Panc1 (cell line): Measurements from ENCODE around the gene STX2. TPM values are rescaled to one million over a fixed set of nuclear protein-coding genes. Genes with fewer than 3 reads are reported as not detected.
A peak's percentile ranks its signal among the peaks of the same experiment; 100 is the strongest.

ENCODE experiments used
- ATAC-seq: fragments of 200-7000 bp; cut with Tn5 transposase; 2 replicates; pipeline ENCODE4 v1.9.1; 2020; ENCODE audit warnings: mild to moderate bottlenecking, moderate library complexity
- BruUV-seq: library from RNA; stranded (reverse); fragments of 400-500 nt; replicated peaks from 2 replicates; lab custom pipeline; 2021; lab: Mats Ljungman, UMichigan
- CTCF ChIA-PET: fragments of 300-600 bp; sonication (Branson Sonifier 250); formaldehyde crosslinking; loops from one replicate; lab custom pipeline; 2022; ENCODE audit warnings: antibody characterized with exemption; lab: Charles Lee
- POLR2A ChIA-PET: fragments of 300-600 bp; sonication (Branson Sonifier 250); formaldehyde crosslinking; loops from one replicate; lab custom pipeline; 2022; ENCODE audit warnings: antibody characterized with exemption; lab: Charles Lee
- DNase-seq: peaks from one replicate; pipeline ENCODE4 v3.0.0-alpha.2; 2010; ENCODE audit warnings: low read depth, low spot score
- H3K27ac ChIP-seq: 2 replicates; pipeline ENCODE4 v1.5.1; 2011; ENCODE audit warnings: mild to moderate bottlenecking, low read length, inconsistent platforms
- H3K27me3 ChIP-seq: fragments of 200-500 bp; sonication (Bioruptor generic); 2 replicates; pipeline ENCODE4 v1.6.0; 2014; ENCODE audit warnings: low read length, inconsistent platforms; ENCODE audit not compliant: control insufficient read depth, insufficient read depth
- H3K36me3 ChIP-seq: fragments of 200-500 bp; sonication (Bioruptor generic); 2 replicates; pipeline ENCODE4 v1.5.1; 2014; ENCODE audit warnings: inconsistent platforms, mild to moderate bottlenecking, low read length, moderate library complexity; ENCODE audit not compliant: control insufficient read depth, insufficient read depth
- H3K4me1 ChIP-seq: 2 replicates; pipeline ENCODE4 v1.5.1; 2011; ENCODE audit warnings: inconsistent platforms, mild to moderate bottlenecking, low read length, moderate library complexity; ENCODE audit not compliant: control insufficient read depth, insufficient read depth
- H3K4me3 ChIP-seq, 2 experiments: 2 replicates each; pipeline ENCODE4 v1.5.1; 2011 to 2012; ENCODE audit warnings: low read depth in 2 of 2, low read length in 2 of 2, mild to moderate bottlenecking in 2 of 2, inconsistent platforms in 1 of 2, moderate library complexity in 1 of 2
- H3K9me3 ChIP-seq: fragments of 200-500 bp; sonication (Bioruptor generic); 2 replicates; pipeline ENCODE4 v1.5.1; 2014; ENCODE audit warnings: low read depth, mild to moderate bottlenecking, inconsistent platforms, low read length, moderate library complexity; ENCODE audit not compliant: control insufficient read depth, insufficient read depth
- POLR2AphosphoS5 ChIP-seq: IDR thresholded peaks from 2 replicates; pipeline ENCODE4 v1.6.1; 2012; ENCODE audit warnings: mild to moderate bottlenecking, low read depth, low read length, moderate library complexity
- SIN3A ChIP-seq: IDR thresholded peaks from 2 replicates; pipeline ENCODE4 v1.6.1; 2012; ENCODE audit warnings: low read depth, mild to moderate bottlenecking, low read length, moderate library complexity, borderline replicate concordance; ENCODE audit not compliant: insufficient read depth
- TCF7L2 ChIP-seq: IDR thresholded peaks from 2 replicates; pipeline ENCODE4 v1.6.1; 2011; ENCODE audit warnings: mild to moderate bottlenecking, low read depth, low read length, inconsistent platforms
- in situ Hi-C: cut with HindIII; loops from 2 replicates; pipeline ENCODE4 v1.10.0; 2016; ENCODE audit warnings: low sequenced_read_pairs, low pct_unique_long_range_greater_than_20kb
- intact Hi-C: fragments of 100-400 bp; cut with micrococcal nuclease; formaldehyde crosslinking; loops from one replicate; pipeline ENCODE4 v1.10.0; 2022; ENCODE audit not compliant: unreplicated experiment
- total RNA-seq: library from RNA; stranded (reverse); gene quantifications from one replicate; pipeline ENCODE4 v1.2.1, GENCODE V29; 2021; ENCODE audit not compliant: unreplicated experiment
- TF ChIP-seq, protein P1 (sequence below): fragments of 450-650 bp; IDR thresholded peaks from 2 replicates; pipeline ENCODE4 v1.5.1; 2017; ENCODE audit warnings: mild to moderate bottlenecking
- TF ChIP-seq, protein P2 (sequence below), 2 experiments: IDR thresholded peaks; 2 replicates each; pipeline ENCODE4 v1.6.1; 2011 to 2012; ENCODE audit warnings: low read depth in 2 of 2, control low read depth in 1 of 2, low read length in 1 of 2, mild to moderate bottlenecking in 1 of 2, moderate library complexity in 1 of 2; ENCODE audit not compliant: insufficient read depth in 1 of 2

The STX2 gene
- total RNA-seq, 1 experiment from 2014 or later: 34.0 TPM

DNA sequence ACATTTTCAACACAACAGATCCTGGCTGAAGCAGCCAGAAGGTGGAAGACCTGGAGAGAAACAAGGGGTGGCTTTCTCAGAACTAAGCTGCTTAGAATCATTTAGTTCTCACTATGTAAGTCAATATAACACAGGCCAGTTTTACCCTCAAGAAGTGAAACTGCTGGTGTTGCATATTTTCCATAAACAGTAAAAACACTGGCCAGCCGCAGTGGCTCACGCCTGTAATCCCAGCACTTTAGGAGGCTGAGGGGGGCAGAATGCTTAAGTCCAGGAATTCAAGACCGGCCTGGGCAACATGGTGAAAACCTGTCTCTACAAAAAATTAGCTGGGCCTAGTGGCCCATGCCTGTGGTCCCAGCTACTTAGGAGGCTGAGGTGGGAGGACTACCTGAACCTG lies 11.6 kb downstream of the STX2 start:
- no peak overlapping the region for H3K27ac ChIP-seq
- no peaks in the 10 kb centered on the region for H3K36me3 ChIP-seq
- no peak overlapping the region for H3K4me3 ChIP-seq
- POLR2A ChIA-PET: no interaction called here
- DNase-seq: no peak
- TF ChIP-seq POLR2AphosphoS5 (no peak), SIN3A (no peak), TCF7L2 (no peak)
- TF ChIP-seq, protein P1, sequence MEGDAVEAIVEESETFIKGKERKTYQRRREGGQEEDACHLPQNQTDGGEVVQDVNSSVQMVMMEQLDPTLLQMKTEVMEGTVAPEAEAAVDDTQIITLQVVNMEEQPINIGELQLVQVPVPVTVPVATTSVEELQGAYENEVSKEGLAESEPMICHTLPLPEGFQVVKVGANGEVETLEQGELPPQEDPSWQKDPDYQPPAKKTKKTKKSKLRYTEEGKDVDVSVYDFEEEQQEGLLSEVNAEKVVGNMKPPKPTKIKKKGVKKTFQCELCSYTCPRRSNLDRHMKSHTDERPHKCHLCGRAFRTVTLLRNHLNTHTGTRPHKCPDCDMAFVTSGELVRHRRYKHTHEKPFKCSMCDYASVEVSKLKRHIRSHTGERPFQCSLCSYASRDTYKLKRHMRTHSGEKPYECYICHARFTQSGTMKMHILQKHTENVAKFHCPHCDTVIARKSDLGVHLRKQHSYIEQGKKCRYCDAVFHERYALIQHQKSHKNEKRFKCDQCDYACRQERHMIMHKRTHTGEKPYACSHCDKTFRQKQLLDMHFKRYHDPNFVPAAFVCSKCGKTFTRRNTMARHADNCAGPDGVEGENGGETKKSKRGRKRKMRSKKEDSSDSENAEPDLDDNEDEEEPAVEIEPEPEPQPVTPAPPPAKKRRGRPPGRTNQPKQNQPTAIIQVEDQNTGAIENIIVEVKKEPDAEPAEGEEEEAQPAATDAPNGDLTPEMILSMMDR: no peak
- TF ChIP-seq, protein P2, sequence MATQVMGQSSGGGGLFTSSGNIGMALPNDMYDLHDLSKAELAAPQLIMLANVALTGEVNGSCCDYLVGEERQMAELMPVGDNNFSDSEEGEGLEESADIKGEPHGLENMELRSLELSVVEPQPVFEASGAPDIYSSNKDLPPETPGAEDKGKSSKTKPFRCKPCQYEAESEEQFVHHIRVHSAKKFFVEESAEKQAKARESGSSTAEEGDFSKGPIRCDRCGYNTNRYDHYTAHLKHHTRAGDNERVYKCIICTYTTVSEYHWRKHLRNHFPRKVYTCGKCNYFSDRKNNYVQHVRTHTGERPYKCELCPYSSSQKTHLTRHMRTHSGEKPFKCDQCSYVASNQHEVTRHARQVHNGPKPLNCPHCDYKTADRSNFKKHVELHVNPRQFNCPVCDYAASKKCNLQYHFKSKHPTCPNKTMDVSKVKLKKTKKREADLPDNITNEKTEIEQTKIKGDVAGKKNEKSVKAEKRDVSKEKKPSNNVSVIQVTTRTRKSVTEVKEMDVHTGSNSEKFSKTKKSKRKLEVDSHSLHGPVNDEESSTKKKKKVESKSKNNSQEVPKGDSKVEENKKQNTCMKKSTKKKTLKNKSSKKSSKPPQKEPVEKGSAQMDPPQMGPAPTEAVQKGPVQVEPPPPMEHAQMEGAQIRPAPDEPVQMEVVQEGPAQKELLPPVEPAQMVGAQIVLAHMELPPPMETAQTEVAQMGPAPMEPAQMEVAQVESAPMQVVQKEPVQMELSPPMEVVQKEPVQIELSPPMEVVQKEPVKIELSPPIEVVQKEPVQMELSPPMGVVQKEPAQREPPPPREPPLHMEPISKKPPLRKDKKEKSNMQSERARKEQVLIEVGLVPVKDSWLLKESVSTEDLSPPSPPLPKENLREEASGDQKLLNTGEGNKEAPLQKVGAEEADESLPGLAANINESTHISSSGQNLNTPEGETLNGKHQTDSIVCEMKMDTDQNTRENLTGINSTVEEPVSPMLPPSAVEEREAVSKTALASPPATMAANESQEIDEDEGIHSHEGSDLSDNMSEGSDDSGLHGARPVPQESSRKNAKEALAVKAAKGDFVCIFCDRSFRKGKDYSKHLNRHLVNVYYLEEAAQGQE (IDR thresholded peaks at IDR 0.05; ENCODE audit: insufficient read depth in 1 of 2, low read depth in 2 of 2, low read length in 1 of 2): no peak
- no peaks in the 10 kb centered on the region for H3K4me1 ChIP-seq
- no peaks in the 10 kb centered on the region for H3K27me3 ChIP-seq
- CTCF ChIA-PET: no interaction called here
- no peak for ATAC-seq
- no peaks in the 10 kb centered on the region for H3K9me3 ChIP-seq
- in situ Hi-C loops (no loop called here), intact Hi-C loops (no loop called here)
- BruUV-seq: no TSS peak

DNA sequence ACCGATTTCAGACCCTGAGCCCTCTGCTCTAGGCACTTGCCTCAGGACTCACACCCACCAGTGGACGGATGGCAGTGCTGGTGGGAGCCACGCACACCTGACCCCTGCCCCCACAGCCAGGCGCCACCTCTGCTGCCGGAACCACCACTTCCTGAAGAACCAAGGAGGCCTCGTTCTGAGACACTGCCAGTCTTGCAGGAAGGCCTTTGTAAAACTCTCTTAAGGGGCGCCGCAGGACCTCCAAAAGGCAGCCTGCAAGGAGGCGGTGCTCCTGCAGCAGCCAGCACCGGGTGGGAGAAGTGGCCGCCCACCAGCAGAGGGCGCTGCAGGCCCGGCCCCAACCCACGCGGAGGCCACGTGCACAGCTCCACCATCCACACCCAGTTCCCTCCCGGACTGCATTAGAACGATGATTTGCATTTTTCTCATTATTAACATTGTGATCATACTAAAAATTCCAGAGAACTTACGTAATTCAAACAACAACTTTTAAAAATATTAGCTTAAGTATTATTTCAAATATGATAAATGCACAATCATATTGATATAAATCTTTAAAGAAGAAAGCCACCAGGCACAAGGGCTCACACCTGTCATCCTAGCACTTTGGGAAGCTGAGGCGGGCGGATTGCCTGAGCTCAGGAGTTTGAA lies 12.8 kb downstream of the STX2 start:
- TF ChIP-seq, protein P1: peak; percentile 95
- TF ChIP-seq TCF7L2: no peak
- TF ChIP-seq, protein P2 (IDR thresholded peaks at IDR 0.05; ENCODE audit: insufficient read depth in 1 of 2, low read depth in 2 of 2, low read length in 1 of 2): no peak
- Histone ChIP-seq H3K27ac (no peak overlapping the region), H3K4me3 (no peak overlapping the region), H3K4me1 (no peaks in the 10 kb centered on the region), H3K36me3 (no peaks in the 10 kb centered on the region), H3K9me3 (no peaks in the 10 kb centered on the region), H3K27me3 (no peaks in the 10 kb centered on the region)
- POLR2A ChIA-PET: no interaction called here
- no TSS peak for BruUV-seq
- ATAC-seq: peak; percentile 93
- intact Hi-C loops: no loop called here
- DNase-seq: no peak
- in situ Hi-C loops: no loop called here
- CTCF ChIA-PET: interaction anchor here (0.6 to 1.0 kb wide), 4 partner anchors 25 to 628 kb away, joined by 3 to 5 read pairs (median 4); no protein-coding TSS in a partner anchor
